ENCODE data around the gene METAP1. TPM values are rescaled to one million over a fixed set of nuclear protein-coding genes. Genes with fewer than 3 reads are reported as not detected.
"Not testable (repeated sequence)": the region's sequence is repeated elsewhere in the genome, so short reads cannot be mapped to it uniquely, and the experiment has no call there.

The METAP1 gene
- total RNA-seq, 2 experiments from 2014 or later = 42.6 to 52.8 TPM

GRCh38 chr4:99078931-99079624 lies 83.6 kb downstream of the METAP1 start:
- Histone ChIP-seq H3K4me3 (ENCODE audit: low read depth, low read length, poor library complexity, severe bottlenecking) (no peak overlapping the region), H3K27ac (ENCODE audit: low read depth, low read length, poor library complexity, severe bottlenecking) (no peak overlapping the region), H3K9me3 (ENCODE audit: low read length) (no peaks in the 10 kb centered on the region), H3K36me3 (ENCODE audit: insufficient read depth, low read length) (peaks cover 97% of the 10 kb centered on the region), H3K79me2 (ENCODE audit: insufficient read depth, low read depth, low read length) (0 out of 2 replicates have a peak, but pooled peaks cover 2% of the 10 kb centered on the region), H3K9me2 (ENCODE audit: insufficient read depth, low read length) (no peaks in the 10 kb centered on the region), H2AFZ (ENCODE audit: low read length) (no peak overlapping the region), H4K20me1 (ENCODE audit: insufficient read depth, low read length) (no peaks in the 10 kb centered on the region), H3K4me1 (ENCODE audit: insufficient read depth, low read length, poor library complexity, severe bottlenecking) (no peaks in the 10 kb centered on the region), H3K4me2 (ENCODE audit: low read length) (no peak overlapping the region)
- TF ChIP-seq EZH2phosphoT487 (IDR thresholded peaks at IDR 0.05; ENCODE audit: borderline replicate concordance, low read depth, low read length) = no peak
- TF ChIP-seq CTCF (conservative IDR thresholded peaks at IDR 0.05; ENCODE audit: low read length) = no peak
- ChIA-PET CTCF (ENCODE audit: unreplicated experiment) (no interaction called here), POLR2A (interaction anchor here (0.5 to 1.6 kb wide), 3 partner anchors 9 to 131 kb away, joined by 3 to 4 read pairs (median 4); partner anchors contain the start of gene ADH5)
- intact Hi-C loops (cut with micrococcal nuclease; ENCODE audit: unreplicated experiment) = no loop called here
- no TSS peak for BruUV-seq (replicated peaks)
- no peak for DNase-seq (ENCODE audit: low spot score)

- intact Hi-C loops (cut with micrococcal nuclease; ENCODE audit: unreplicated experiment) = loop anchor here (10.0 kb wide), 1 partner anchor 935 kb away; the partner anchor contains the start of gene STPG2
- TF ChIP-seq EZH2phosphoT487 (IDR thresholded peaks at IDR 0.05; ENCODE audit: borderline replicate concordance, low read depth, low read length) = no peak
- Histone ChIP-seq H3K4me3 (ENCODE audit: low read depth, low read length, poor library complexity, severe bottlenecking) (no peak overlapping the region), H3K9me3 (ENCODE audit: low read length) (no peaks in the 10 kb centered on the region), H3K36me3 (ENCODE audit: insufficient read depth, low read length) (peaks cover 97% of the 10 kb centered on the region), H4K20me1 (ENCODE audit: insufficient read depth, low read length) (no peaks in the 10 kb centered on the region), H3K79me2 (ENCODE audit: insufficient read depth, low read depth, low read length) (0 out of 2 replicates have a peak, but pooled peaks cover 3% of the 10 kb centered on the region), H3K4me1 (ENCODE audit: insufficient read depth, low read length, poor library complexity, severe bottlenecking) (no peaks in the 10 kb centered on the region), H3K27ac (ENCODE audit: low read depth, low read length, poor library complexity, severe bottlenecking) (no peak overlapping the region), H3K4me2 (ENCODE audit: low read length) (no peak overlapping the region), H3K9me2 (ENCODE audit: insufficient read depth, low read length) (no peaks in the 10 kb centered on the region), H2AFZ (ENCODE audit: low read length) (no peak overlapping the region)
- ChIA-PET POLR2A (interaction anchor here (1.1 to 1.6 kb wide), 2 partner anchors 8 to 11 kb away, joined by 4 read pairs; partner anchors contain the start of gene ADH5), CTCF (ENCODE audit: unreplicated experiment) (no interaction called here)
- DNase-seq (ENCODE audit: low spot score) = no peak
- BruUV-seq (replicated peaks) = no TSS peak
These were observed 84.2 kb downstream of the METAP1 start for GRCh38 chr4:99079625-99080295.

- BruUV-seq (replicated peaks); H3K27ac ChIP-seq (ENCODE audit: low read depth, low read length, poor library complexity, severe bottlenecking); H3K4me2 ChIP-seq (ENCODE audit: low read length); H3K9me3 ChIP-seq (ENCODE audit: low read length); H3K4me3 ChIP-seq (ENCODE audit: low read depth, low read length, poor library complexity, severe bottlenecking); CTCF ChIA-PET (ENCODE audit: unreplicated experiment); H3K4me1 ChIP-seq (ENCODE audit: insufficient read depth, low read length, poor library complexity, severe bottlenecking); H3K9me2 ChIP-seq (ENCODE audit: insufficient read depth, low read length); H3K79me2 ChIP-seq (ENCODE audit: insufficient read depth, low read depth, low read length); H2AFZ ChIP-seq (ENCODE audit: low read length); H4K20me1 ChIP-seq (ENCODE audit: insufficient read depth, low read length); DNase-seq (ENCODE audit: low spot score): not testable (repeated sequence)
- POLR2A ChIA-PET = interaction anchor here (0.6 kb wide), 1 partner anchor 85 kb away, joined by 3 read pairs; the partner anchor contains the start of gene METAP1
- peaks cover 95% of the 10 kb centered on the region for H3K36me3 ChIP-seq (ENCODE audit: insufficient read depth, low read length)
- intact Hi-C loops (cut with micrococcal nuclease; ENCODE audit: unreplicated experiment) = loop anchor here (10.0 kb wide), 1 partner anchor 936 kb away; the partner anchor contains the start of gene STPG2
These were observed 85.3 kb downstream of the METAP1 start for GRCh38 chr4:99080869-99081268.

Measured in OCI-LY7 (cell line).